ENCODE data around the gene MACROD2.

Gene MACROD2

GRCh38 chr20:15039088-15039752 is 1043.9 kb downstream of the MACROD2 start:
- TF ChIP-seq SIN3A (IDR thresholded peaks at IDR 0.05; ENCODE audit: borderline replicate concordance, insufficient read depth, low read length) (no peak), REST (IDR thresholded peaks at IDR 0.05; ENCODE audit: insufficient read depth in 1 of 2, low read depth in 2 of 2, low read length in 2 of 2) (no peak), POLR2AphosphoS5 (IDR thresholded peaks at IDR 0.05; ENCODE audit: low read depth, low read length) (no peak), TAF1 (IDR thresholded peaks at IDR 0.05; ENCODE audit: borderline replicate concordance, insufficient read depth, low read length) (no peak), FOXP2 (optimal IDR thresholded peaks at IDR 0.05; ENCODE audit: borderline replicate concordance, extremely low read depth, extremely low read length, insufficient read depth) (no peak)

GRCh38 chr20:15042723-15043122 is 1047.4 kb downstream of the MACROD2 start:
- no peak for TF ChIP-seq REST (IDR thresholded peaks at IDR 0.05; ENCODE audit: insufficient read depth in 1 of 2, low read depth in 2 of 2, low read length in 2 of 2)
- TF ChIP-seq POLR2AphosphoS5 (IDR thresholded peaks at IDR 0.05; ENCODE audit: low read depth, low read length) = no peak
- no peak for TF ChIP-seq SIN3A (IDR thresholded peaks at IDR 0.05; ENCODE audit: borderline replicate concordance, insufficient read depth, low read length)
- TF ChIP-seq FOXP2 (optimal IDR thresholded peaks at IDR 0.05; ENCODE audit: borderline replicate concordance, extremely low read depth, extremely low read length, insufficient read depth) = no peak
- TF ChIP-seq TAF1 (IDR thresholded peaks at IDR 0.05; ENCODE audit: borderline replicate concordance, insufficient read depth, low read length) = no peak

- no peak for TF ChIP-seq FOXP2 (optimal IDR thresholded peaks at IDR 0.05; ENCODE audit: borderline replicate concordance, extremely low read depth, extremely low read length, insufficient read depth)
- TF ChIP-seq TAF1 (IDR thresholded peaks at IDR 0.05; ENCODE audit: borderline replicate concordance, insufficient read depth, low read length) = no peak
- TF ChIP-seq SIN3A (IDR thresholded peaks at IDR 0.05; ENCODE audit: borderline replicate concordance, insufficient read depth, low read length) = no peak
- no peak for TF ChIP-seq POLR2AphosphoS5 (IDR thresholded peaks at IDR 0.05; ENCODE audit: low read depth, low read length)
- no peak for TF ChIP-seq REST (IDR thresholded peaks at IDR 0.05; ENCODE audit: insufficient read depth in 1 of 2, low read depth in 2 of 2, low read length in 2 of 2)
Measured at GRCh38 chr20:15045246-15045645, 1049.9 kb downstream of the MACROD2 start.

GRCh38 chr20:15047042-15047441 is 1051.7 kb downstream of the MACROD2 start:
- no peak for TF ChIP-seq REST (IDR thresholded peaks at IDR 0.05; ENCODE audit: insufficient read depth in 1 of 2, low read depth in 2 of 2, low read length in 2 of 2)

GRCh38 chr20:15047601-15048000 is 1052.3 kb downstream of the MACROD2 start:
- TF ChIP-seq POLR2AphosphoS5 (IDR thresholded peaks at IDR 0.05; ENCODE audit: low read depth, low read length) (no peak), FOXP2 (optimal IDR thresholded peaks at IDR 0.05; ENCODE audit: borderline replicate concordance, extremely low read depth, extremely low read length, insufficient read depth) (no peak), REST (IDR thresholded peaks at IDR 0.05; ENCODE audit: insufficient read depth in 1 of 2, low read depth in 2 of 2, low read length in 2 of 2) (no peak), SIN3A (IDR thresholded peaks at IDR 0.05; ENCODE audit: borderline replicate concordance, insufficient read depth, low read length) (no peak)
